Liver (tissue), 9 donors: ENCODE measurements around the gene RPS6KA1. TPM values are rescaled to one million over a fixed set of nuclear protein-coding genes. Genes with fewer than 3 reads are reported as not detected.

Experiments used
- DNase-seq: peaks from one replicate; pipeline ENCODE4 v3.0.0-alpha.2; 2017; ENCODE audit warnings: low spot score
- H3K27ac ChIP-seq, 2 donors: one replicate each; pipeline ENCODE4 v1.7.0; 2013; ENCODE audit warnings: inconsistent platforms in 2 of 2, low read length in 2 of 2, control low read depth in 1 of 2, low read depth in 1 of 2, mild to moderate bottlenecking in 1 of 2
- H3K27me3 ChIP-seq, 4 donors: one replicate each; pipeline versions ENCODE4 v1.6.1 to v1.7.0; 2013; ENCODE audit warnings: low read length in 3 of 4, inconsistent platforms in 1 of 4, mild to moderate bottlenecking in 1 of 4, moderate library complexity in 1 of 4; ENCODE audit not compliant: control insufficient read depth in 4 of 4, insufficient read depth in 4 of 4
- H3K36me3 ChIP-seq, 4 donors: one replicate each; pipeline versions ENCODE4 v1.6.1 to v1.7.0; 2013; ENCODE audit warnings: low read length in 3 of 4, mild to moderate bottlenecking in 3 of 4, low read depth in 1 of 4, moderate library complexity in 1 of 4; ENCODE audit not compliant: control insufficient read depth in 4 of 4, insufficient read depth in 3 of 4
- H3K4me1 ChIP-seq, 4 donors: one replicate each; pipeline versions ENCODE4 v1.6.1 to v1.7.0; 2013; ENCODE audit warnings: low read length in 3 of 4, mild to moderate bottlenecking in 3 of 4, moderate library complexity in 1 of 4; ENCODE audit not compliant: control insufficient read depth in 4 of 4, insufficient read depth in 4 of 4
- H3K4me3 ChIP-seq, 3 donors: one replicate each; pipeline versions ENCODE4 v1.6.1 to v1.7.0; 2013; ENCODE audit warnings: low read length in 3 of 3, control low read depth in 1 of 3, low read depth in 1 of 3, mild to moderate bottlenecking in 1 of 3
- H3K9ac ChIP-seq, 2 donors: one replicate each; pipeline ENCODE4 v1.7.0; 2013; ENCODE audit warnings: low read length in 2 of 2, mild to moderate bottlenecking in 2 of 2, moderate library complexity in 2 of 2, control low read depth in 1 of 2, low read depth in 1 of 2
- H3K9me3 ChIP-seq, 4 donors: one replicate each; pipeline versions ENCODE4 v1.6.1 to v1.7.0; 2013; ENCODE audit warnings: low read length in 3 of 4; ENCODE audit not compliant: control insufficient read depth in 4 of 4
- EGR1 ChIP-seq, 2 donors: IDR thresholded peaks; 2 replicates each; pipeline ENCODE4 v1.6.1; 2016 to 2018; ENCODE audit warnings: antibody characterized with exemption in 2 of 2, low read depth in 2 of 2
- FOXA1 ChIP-seq: IDR thresholded peaks from 2 replicates; pipeline ENCODE4 v1.6.1; 2016; ENCODE audit warnings: antibody characterized with exemption
- FOXA2 ChIP-seq: IDR thresholded peaks from 2 replicates; pipeline ENCODE4 v1.6.1; 2016; ENCODE audit warnings: antibody characterized with exemption
- GABPA ChIP-seq, 2 donors: IDR thresholded peaks in 1 of 2; conservative IDR thresholded peaks in 1 of 2; 2 replicates each; pipeline ENCODE4 v1.6.1; 2016; ENCODE audit warnings: antibody characterized with exemption in 2 of 2, mild to moderate bottlenecking in 1 of 2, moderate library complexity in 1 of 2
- HNF4A ChIP-seq, 2 donors: conservative IDR thresholded peaks; 2 replicates each; pipeline ENCODE4 v1.6.1; 2016; ENCODE audit warnings: antibody characterized with exemption in 2 of 2, mild to moderate bottlenecking in 2 of 2
- JUND ChIP-seq, 2 donors: IDR thresholded peaks; 2 replicates each; pipeline ENCODE4 v1.6.1; 2016; ENCODE audit warnings: antibody characterized with exemption in 2 of 2
- NR2F2 ChIP-seq: IDR thresholded peaks from 2 replicates; pipeline ENCODE4 v1.6.1; 2016; ENCODE audit warnings: antibody characterized with exemption
- RAD21 ChIP-seq, 2 donors: IDR thresholded peaks; 2 replicates each; pipeline ENCODE4 v1.6.1; 2016; ENCODE audit warnings: antibody characterized with exemption in 2 of 2, mild to moderate bottlenecking in 2 of 2
- RXRA ChIP-seq, 2 donors: IDR thresholded peaks; 2 replicates each; pipeline ENCODE4 v1.6.1; 2017 to 2018; ENCODE audit warnings: antibody characterized with exemption in 2 of 2, mild to moderate bottlenecking in 1 of 2
- SP1 ChIP-seq: IDR thresholded peaks from 2 replicates; pipeline ENCODE4 v1.6.1; 2018; ENCODE audit warnings: antibody characterized with exemption, mild to moderate bottlenecking
- TAF1 ChIP-seq: conservative IDR thresholded peaks from 2 replicates; pipeline ENCODE4 v1.6.1; 2016; ENCODE audit warnings: antibody characterized with exemption, mild to moderate bottlenecking
- YY1 ChIP-seq: IDR thresholded peaks from 2 replicates; pipeline ENCODE4 v1.6.1; 2016; ENCODE audit warnings: antibody characterized with exemption, mild to moderate bottlenecking
- WGBS: extraction: QIAGEN DNeasy Blood & Tissue Kit; methylation state at CpG from one replicate; pipeline ENCODE4 v1.1.7; 2013; 5-methylcytosine and 5-hydroxymethylcytosine counted together
- polyA plus RNA-seq, 2 donors: library from polyadenylated mRNA; stranded (reverse) in 1 of 2; unstranded in 1 of 2; fragments of 200-250 nt in 1 of 2; fragments of >200 nt in 1 of 2; fragmentation: Nextera tagmentation in 1 of 2; extraction: Ambion mirVana in 1 of 2; gene quantifications; one replicate each; pipeline versions ENCODE4 v1.2.1 to v1.2.3, GENCODE V29; 2013 to 2015
- total RNA-seq, 2 donors: library from RNA; depleted of rRNA; stranded (reverse); fragments of >200 nt; gene quantifications; one replicate each; pipeline ENCODE4 v1.2.3, GENCODE V29; 2014
- TF ChIP-seq, protein P1 (sequence below): IDR thresholded peaks from 2 replicates; pipeline ENCODE4 v1.6.1; 2016; ENCODE audit warnings: antibody characterized with exemption
- TF ChIP-seq, protein P2 (sequence below): IDR thresholded peaks from 2 replicates; pipeline ENCODE4 v1.6.1; 2016; ENCODE audit warnings: antibody characterized with exemption
- TF ChIP-seq, protein P3 (sequence below): IDR thresholded peaks from 2 replicates; pipeline ENCODE4 v1.6.1; 2016; ENCODE audit warnings: antibody characterized with exemption
- TF ChIP-seq, protein P4 (sequence below): IDR thresholded peaks from 2 replicates; pipeline ENCODE4 v1.6.1; 2016; ENCODE audit warnings: antibody characterized with exemption, mild to moderate bottlenecking
- TF ChIP-seq, protein P5 (sequence below): fragments of 150-350 bp; IDR thresholded peaks from 2 replicates; pipeline ENCODE4 v1.5.1; 2017; ENCODE audit warnings: improper control_type of control experiment, low read depth, low read length; ENCODE audit not compliant: missing input control
- donor health status: healthy.
- donor health status: healthy.
- donor health status: healthy.
- donor health status: healthy.
- donor health status: healthy.

RPS6KA1 gene
- total and polyA plus RNA-seq, 4 donors: 4.0 to 26.8 (median 7.4) TPM

DNA sequence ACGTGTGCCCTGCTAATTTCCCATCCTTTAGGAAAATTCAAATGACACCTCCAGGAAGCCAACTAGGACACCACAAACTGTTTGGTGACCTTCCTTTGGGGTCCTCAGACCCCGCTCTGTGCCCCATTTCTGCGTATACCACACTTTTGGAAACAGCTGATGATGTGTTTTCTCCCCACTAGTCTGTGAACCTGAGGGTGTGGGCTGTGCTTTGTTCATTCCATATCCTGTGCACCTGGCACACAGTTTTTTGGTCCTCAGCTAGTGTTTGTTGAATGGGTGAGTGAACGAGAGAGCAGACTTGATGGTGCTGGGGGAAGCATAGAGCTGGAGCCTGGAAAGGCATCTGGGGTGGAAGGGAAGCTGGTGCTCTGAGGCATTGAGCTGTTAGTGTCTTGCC is 48.6 kb downstream of the RPS6KA1 start (continued):
- TF ChIP-seq, protein P1, sequence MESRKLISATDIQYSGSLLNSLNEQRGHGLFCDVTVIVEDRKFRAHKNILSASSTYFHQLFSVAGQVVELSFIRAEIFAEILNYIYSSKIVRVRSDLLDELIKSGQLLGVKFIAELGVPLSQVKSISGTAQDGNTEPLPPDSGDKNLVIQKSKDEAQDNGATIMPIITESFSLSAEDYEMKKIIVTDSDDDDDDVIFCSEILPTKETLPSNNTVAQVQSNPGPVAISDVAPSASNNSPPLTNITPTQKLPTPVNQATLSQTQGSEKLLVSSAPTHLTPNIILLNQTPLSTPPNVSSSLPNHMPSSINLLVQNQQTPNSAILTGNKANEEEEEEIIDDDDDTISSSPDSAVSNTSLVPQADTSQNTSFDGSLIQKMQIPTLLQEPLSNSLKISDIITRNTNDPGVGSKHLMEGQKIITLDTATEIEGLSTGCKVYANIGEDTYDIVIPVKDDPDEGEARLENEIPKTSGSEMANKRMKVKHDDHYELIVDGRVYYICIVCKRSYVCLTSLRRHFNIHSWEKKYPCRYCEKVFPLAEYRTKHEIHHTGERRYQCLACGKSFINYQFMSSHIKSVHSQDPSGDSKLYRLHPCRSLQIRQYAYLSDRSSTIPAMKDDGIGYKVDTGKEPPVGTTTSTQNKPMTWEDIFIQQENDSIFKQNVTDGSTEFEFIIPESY: no peak
- TF ChIP-seq, protein P2, sequence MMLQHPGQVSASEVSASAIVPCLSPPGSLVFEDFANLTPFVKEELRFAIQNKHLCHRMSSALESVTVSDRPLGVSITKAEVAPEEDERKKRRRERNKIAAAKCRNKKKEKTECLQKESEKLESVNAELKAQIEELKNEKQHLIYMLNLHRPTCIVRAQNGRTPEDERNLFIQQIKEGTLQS: no peak
- TF ChIP-seq FOXA2: no peak
- TF ChIP-seq FOXA1: no peak
- no peak for TF ChIP-seq JUND (IDR thresholded peaks at IDR 0.05)

DNA sequence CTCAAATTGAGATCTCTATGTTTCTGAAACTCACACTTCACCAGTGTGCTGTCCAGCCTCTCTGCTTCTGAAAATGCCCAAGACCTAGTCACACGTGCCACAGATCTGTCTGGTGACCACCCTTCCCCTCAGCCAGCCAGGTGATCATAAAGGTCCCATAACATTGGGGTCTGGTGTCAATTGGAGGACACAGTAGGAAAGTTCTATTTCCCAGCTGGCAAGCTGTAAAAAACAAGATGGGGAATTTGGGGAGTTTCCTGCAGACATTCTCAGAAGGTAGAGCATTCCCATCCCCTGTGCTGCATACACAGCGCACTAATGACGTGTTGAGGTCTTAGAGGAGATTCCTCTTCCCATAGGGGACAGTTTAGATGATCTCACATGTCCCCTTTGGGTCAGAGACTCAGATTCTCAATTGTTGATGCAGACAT is 50.1 kb downstream of the RPS6KA1 start:
- Histone ChIP-seq H3K9me3 (no peaks in the 10 kb centered on the region), H3K36me3 (no peaks in the 10 kb centered on the region), H3K4me3 (no peak overlapping the region), H3K27ac (no peak overlapping the region), H3K4me1 (no peaks in the 10 kb centered on the region), H3K9ac (no peak overlapping the region), H3K27me3 (no peaks in the 10 kb centered on the region)
- 74% methylated on average over 3 of the region's 3 CpGs for WGBS
- DNase-seq: no peak
- TF ChIP-seq, protein P2: no peak
- TF ChIP-seq NR2F2: no peak
- TF ChIP-seq, protein P1: no peak
- no peak for TF ChIP-seq HNF4A (conservative IDR thresholded peaks at IDR 0.05)
- no peak for TF ChIP-seq FOXA2
- no peak for TF ChIP-seq FOXA1
- TF ChIP-seq JUND (IDR thresholded peaks at IDR 0.05): no peak
- no peak for TF ChIP-seq GABPA (IDR thresholded peaks at IDR 0.05 in 1 of 2, conservative IDR thresholded peaks at IDR 0.05 in 1 of 2)
- TF ChIP-seq YY1: no peak
- TF ChIP-seq TAF1: no peak
- TF ChIP-seq EGR1 (IDR thresholded peaks at IDR 0.05; ENCODE audit: low read depth in 2 of 2): no peak
- no peak for TF ChIP-seq RAD21 (IDR thresholded peaks at IDR 0.05)
- no peak for TF ChIP-seq SP1
- TF ChIP-seq, protein P3, sequence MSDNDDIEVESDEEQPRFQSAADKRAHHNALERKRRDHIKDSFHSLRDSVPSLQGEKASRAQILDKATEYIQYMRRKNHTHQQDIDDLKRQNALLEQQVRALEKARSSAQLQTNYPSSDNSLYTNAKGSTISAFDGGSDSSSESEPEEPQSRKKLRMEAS: no peak
- TF ChIP-seq, protein P4, sequence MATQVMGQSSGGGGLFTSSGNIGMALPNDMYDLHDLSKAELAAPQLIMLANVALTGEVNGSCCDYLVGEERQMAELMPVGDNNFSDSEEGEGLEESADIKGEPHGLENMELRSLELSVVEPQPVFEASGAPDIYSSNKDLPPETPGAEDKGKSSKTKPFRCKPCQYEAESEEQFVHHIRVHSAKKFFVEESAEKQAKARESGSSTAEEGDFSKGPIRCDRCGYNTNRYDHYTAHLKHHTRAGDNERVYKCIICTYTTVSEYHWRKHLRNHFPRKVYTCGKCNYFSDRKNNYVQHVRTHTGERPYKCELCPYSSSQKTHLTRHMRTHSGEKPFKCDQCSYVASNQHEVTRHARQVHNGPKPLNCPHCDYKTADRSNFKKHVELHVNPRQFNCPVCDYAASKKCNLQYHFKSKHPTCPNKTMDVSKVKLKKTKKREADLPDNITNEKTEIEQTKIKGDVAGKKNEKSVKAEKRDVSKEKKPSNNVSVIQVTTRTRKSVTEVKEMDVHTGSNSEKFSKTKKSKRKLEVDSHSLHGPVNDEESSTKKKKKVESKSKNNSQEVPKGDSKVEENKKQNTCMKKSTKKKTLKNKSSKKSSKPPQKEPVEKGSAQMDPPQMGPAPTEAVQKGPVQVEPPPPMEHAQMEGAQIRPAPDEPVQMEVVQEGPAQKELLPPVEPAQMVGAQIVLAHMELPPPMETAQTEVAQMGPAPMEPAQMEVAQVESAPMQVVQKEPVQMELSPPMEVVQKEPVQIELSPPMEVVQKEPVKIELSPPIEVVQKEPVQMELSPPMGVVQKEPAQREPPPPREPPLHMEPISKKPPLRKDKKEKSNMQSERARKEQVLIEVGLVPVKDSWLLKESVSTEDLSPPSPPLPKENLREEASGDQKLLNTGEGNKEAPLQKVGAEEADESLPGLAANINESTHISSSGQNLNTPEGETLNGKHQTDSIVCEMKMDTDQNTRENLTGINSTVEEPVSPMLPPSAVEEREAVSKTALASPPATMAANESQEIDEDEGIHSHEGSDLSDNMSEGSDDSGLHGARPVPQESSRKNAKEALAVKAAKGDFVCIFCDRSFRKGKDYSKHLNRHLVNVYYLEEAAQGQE: no peak
- no peak for TF ChIP-seq RXRA (IDR thresholded peaks at IDR 0.05)
- TF ChIP-seq, protein P5, sequence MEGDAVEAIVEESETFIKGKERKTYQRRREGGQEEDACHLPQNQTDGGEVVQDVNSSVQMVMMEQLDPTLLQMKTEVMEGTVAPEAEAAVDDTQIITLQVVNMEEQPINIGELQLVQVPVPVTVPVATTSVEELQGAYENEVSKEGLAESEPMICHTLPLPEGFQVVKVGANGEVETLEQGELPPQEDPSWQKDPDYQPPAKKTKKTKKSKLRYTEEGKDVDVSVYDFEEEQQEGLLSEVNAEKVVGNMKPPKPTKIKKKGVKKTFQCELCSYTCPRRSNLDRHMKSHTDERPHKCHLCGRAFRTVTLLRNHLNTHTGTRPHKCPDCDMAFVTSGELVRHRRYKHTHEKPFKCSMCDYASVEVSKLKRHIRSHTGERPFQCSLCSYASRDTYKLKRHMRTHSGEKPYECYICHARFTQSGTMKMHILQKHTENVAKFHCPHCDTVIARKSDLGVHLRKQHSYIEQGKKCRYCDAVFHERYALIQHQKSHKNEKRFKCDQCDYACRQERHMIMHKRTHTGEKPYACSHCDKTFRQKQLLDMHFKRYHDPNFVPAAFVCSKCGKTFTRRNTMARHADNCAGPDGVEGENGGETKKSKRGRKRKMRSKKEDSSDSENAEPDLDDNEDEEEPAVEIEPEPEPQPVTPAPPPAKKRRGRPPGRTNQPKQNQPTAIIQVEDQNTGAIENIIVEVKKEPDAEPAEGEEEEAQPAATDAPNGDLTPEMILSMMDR: no peak
